NCI-H146 treated with DMSO at 0.1 percent for 48 hours (cell line): ENCODE data around the gene LSAMP.
A peak's percentile ranks its signal among the peaks of the same experiment; 100 is the strongest.

Experiments used
- DNase-seq: peaks from one replicate; lab custom pipeline; 2025; ENCODE audit not compliant: unreplicated experiment; lab: John Stamatoyannopoulos, UW

The LSAMP gene

DNA sequence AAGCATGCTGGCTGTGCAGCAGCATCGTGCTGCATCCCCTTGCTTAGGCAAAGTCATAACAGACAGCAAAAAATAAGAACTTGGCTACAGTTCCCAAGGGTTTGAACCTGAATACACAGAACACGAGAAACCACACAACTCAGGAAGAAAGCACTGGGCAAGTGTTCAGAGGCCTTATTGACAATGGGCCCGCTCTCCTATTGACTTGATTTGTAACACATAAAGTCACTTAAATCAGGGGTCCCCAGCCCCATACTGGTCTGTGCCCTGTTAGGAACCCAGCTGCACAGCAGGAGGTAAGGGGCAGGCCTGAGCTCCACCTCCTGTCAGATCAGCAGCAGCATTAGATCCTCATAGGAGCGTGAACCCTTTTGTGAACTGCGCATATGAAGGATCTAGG, 145.1 kb downstream of the LSAMP start:
- DNase-seq = no peak

DNA sequence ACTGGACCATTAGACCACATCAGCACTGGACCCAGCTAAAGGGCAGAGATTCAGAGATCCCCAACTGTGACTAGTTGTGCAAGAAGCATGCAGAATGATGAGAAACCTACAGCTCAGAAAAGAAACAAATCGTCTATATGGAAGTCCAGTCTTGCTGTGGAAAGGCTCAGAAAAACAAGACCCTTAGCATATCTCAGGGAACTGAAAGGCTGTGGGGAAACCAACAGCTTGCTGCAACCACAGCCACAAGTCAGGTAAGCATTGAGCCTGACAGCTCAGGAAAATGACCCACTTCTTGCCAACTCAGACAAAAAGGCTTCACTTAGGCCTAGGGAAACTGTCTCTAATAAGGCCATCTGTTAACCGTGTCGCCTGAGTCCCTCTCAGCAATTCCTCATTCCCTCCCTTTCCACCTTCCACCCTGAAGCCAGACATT, 145.6 kb downstream of the LSAMP start:
- DNase-seq = no peak

DNA sequence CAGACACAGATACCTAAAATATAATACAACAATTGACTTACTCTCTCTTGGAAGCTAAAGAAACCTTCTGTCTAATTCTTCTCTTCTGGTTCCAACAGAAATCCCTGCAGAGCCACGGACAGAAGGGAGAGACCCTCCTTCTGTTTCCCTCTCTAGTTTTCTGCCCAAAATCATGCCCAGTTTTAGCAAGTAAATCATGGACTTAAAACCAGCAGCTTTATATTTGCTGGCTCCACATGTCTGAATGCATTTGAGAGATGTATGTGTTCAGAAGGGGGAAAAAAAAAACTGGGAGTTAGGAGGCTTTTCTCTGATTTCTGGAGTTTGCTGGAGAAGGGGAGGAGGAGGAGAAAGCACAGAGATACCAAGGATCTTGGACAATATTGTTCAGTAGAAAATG, 147.1 kb downstream of the LSAMP start:
- DNase-seq = no peak

DNA sequence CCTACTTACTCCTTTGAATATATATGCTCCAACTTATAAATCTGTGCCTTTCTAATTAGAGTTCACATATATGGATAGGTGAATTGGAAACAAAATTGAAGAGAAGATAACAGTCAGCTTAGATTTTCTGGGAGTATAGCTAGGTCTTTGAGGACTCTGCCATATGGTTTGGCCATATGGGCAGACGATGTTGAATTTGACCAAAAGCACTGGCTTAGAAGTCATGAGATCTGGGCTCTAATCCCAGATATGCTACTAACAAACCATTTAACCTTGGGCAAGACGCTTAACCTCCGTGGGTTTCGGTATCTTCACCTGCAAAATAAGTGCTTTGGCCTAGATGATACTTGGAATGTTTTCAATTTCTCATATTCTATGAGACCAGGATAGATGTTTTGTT, 154.1 kb downstream of the LSAMP start:
- DNase-seq = no peak

DNA sequence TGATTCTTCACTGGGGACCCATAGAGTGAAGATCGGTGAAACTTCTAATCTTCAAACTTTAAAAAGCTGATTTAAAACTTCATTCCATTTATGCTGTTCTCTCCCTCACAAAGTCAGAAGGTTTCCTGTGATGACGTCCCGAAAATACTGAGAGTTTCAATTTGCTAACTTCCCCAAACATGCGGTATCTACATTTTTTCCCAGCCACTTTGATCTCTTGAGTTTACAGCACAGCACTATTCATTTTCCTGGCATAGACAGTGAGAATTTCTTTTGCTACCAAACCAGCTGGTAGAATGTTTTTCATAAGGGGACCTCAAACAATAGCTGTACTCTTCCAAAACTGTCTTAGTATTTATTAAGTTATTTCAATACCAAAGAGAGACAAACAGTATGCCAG, 156.8 kb downstream of the LSAMP start:
- no peak for DNase-seq

DNA sequence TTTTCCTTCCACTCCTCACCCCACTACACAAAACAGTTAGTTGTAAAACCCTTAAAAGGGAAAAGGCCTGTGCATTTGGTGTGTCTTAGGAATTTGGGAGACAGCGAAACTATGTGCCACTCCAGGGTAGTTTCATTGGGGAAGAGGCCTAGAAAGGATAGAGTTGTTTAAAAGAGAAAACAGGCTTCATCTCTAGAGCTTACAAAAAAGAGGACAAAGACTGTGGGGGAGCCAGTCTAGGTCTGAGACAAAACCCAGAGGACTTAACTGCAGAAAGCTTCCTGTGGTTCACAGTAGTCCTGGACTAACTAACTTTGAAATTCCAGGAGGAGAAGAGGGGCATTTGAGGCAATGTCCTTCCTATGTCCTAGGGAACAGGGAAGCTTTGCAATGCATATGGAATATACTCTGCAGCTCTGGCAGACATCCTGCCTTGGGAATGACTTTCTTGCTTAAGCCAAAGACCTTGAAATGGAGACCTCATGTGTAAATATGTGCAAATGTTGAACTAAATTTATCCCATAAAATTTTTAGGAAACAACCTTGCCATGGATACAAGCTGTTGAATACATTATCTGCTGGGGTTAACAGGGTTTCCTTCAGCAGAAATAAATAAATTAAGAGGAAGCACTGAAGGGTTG, 159.4 kb downstream of the LSAMP start:
- no peak for DNase-seq

DNA sequence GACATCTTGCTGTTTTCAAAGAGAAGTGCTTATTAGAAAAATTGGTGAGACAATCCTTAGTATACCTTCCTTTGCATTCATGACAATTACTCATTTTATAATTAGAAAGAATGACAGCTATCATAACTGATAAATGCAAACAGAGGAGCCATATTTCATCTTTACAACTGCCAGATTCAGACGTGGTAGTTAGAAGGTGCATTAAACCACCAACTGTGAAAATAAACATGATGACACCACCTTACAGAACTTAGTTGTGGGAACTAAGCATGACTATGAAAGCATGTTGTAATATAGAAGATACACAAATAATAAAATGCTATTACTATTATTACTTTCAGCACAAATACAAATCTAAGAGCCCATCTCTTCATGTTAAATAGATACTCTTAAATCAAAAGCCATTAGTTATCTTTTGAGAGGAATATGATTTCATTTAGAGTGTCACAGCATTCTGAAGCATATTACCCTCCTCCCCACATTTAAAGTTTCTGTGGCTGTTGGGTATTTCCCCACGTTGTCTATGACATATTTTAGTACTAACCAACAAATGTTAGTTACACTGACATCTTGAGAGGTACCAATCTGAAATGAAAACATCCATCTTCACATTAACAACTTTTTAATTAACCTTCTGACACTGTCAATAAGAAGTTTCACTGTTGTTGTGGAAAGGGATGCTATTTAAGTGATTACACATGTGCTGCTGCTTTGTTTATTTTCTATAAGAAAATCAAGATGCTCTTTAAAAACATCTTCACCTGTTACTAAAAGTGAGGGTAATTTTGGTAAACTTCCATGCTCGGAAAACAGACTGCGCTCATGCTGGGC, 163.8 kb downstream of the LSAMP start:
- DNase-seq = no peak

DNA sequence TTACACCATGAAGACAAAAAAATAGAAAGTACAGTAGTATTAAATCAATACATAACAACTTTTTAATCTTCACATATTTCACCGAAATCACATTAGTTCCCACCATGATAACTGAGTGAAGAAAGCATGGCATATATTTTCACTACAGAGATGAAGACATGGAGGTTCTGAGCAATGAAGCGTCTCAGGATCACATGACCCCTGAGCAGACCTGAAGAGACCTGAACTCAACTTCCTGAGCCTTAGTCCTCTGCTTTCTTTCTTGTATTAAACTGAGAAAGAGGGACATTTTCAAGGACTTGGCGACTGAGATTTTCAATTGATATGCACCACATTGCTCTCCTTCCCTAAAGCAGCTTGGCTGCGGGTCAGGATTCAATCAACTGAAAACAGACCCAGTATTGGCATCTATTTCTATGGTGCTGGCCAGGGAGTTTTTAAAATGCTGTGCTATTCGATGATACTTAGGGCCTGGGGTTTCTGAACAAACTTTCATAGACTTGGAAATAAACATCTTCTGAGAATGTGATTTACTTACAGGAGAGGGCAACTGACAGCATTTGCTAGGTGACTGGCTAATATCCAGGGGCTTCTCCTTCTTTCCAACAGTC, 165.1 kb downstream of the LSAMP start:
- no peak for DNase-seq

DNA sequence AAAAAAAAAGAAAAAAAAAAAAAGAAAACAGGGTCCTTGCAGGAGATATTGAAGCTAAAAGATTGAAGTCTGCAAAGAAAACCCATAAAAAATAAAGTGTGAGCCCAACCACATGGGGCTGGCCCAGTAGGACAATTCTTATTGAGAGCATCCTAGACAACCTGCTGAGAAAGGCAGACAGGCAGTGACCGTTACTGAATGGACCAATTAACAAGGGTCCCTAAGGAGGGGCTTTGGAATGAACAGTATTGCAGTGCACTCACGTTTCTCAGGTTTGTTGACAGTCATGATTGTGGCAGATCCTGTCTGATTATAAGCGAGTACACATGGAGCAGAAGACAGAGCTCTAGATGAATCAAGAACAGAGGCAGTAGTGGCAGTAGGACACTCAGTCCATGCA, 168.6 kb downstream of the LSAMP start:
- peak; percentile 16 for DNase-seq

DNA sequence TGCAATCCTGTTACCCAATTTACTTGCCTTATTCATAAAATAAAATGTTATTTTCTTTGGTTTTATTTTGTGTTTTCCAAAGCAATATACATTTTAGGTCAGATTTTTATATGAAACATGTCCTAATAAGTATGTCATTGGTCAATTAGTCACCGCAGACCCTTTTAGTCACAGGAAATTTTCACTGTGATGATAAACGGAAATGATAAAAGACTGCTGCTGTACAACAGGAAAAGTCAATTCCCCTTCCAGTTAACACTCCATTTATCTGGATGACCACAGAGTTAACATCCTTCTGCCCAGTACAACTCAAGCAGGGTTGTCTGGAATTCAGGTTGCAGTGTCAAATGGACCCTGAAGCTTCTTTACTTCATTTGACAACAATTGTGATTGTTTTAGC, 175.2 kb downstream of the LSAMP start:
- no peak for DNase-seq

DNA sequence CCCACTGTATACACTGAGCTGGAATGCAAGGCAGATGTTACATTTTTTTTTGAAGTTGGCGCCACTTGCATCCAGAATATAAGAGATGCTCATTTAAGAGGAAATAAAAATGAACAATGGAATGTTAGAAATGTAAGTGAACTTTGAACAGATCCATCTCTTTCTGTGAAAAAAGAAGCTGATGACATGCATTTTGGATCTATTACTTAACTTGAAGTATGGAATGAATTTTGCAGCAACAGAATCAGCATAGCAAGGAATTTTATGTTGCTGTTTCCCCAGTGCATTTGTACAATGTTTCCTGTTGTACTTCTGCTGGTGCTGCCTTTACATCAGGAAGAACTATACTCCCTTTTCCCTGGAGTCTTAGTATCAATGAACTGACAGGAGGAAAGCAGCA, 178.2 kb downstream of the LSAMP start:
- no peak for DNase-seq

DNA sequence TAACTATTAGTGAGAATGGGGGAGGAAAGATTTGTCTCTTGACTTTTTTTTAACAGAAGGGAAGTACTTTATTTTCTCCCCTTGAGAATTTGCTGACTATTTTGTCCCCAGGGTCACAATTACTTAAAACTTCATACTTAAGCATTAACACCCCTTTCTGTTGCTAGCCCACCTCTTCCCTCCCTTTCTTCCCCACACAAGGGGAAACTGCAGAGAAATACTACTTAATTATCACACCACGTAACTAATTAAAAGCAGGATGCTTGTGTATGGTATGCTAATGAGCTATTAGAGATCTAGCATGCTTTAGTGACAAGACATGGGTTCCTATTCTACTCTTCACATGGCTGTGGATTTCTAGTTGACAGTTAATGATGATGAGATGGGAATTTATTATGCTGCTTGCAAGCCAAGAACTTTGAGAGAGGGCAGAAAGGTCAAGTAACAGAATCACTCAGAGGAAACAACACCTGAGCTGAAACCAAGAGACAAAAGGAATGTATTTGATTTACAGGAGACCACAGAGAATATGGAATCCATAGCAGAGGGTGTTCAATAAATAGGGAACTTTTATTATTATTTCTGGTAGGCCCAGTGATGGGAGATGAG, 179.2 kb downstream of the LSAMP start:
- no peak for DNase-seq

DNA sequence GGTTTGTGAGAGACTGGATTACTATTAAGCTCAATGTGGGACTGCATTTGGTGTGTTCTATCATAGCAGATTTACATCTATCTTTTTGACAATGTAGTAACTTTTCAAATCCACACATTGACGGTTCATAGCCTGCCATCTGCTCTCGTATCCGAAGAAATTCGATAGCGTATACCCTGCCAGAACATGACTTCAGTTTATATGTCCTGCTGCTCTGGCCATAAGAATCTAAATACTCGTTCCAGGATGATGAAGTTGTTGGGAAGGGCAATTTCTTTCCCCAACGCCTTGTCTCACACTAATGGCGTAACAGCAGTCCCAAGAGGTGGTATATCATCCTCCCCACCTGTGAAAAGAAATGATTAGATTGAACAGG, 180.0 kb downstream of the LSAMP start:
- no peak for DNase-seq

DNA sequence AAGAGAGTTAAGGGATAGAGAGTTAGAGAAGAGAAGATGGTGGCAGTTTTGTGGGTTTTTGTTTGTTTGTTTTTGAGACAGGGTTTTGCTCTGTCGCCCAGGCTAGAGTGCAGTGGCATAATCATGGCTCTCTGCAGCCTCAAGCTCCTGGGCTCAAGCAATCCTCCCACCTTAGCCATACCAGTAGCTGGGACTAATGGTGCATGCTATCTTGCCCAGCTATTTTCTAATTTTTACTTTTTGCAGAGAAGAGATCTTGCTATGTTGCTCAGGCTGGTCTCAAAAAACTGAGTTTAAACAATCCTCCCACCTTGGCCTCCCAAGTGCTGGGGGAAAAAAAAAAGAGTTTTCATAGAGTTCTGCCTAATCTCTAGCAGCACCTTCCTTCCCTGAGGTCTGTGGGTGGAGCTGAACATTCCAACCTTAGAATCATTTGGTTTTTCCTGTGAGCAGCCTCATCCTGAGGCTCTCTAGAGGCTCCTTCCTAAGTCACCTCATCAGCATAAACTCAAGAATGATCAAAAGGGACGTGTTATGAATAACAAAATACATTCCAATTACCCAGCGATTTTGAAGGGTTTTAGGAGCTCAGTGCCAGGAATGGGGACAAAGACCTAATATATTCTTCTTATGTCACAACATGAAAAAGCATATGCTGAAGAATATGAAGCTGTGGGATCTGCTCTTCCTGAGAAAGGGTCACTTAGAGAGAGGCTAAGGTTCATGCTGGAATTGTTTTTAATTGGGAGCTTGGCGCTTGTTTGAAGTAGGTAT, 180.6 kb downstream of the LSAMP start:
- DNase-seq = no peak

DNA sequence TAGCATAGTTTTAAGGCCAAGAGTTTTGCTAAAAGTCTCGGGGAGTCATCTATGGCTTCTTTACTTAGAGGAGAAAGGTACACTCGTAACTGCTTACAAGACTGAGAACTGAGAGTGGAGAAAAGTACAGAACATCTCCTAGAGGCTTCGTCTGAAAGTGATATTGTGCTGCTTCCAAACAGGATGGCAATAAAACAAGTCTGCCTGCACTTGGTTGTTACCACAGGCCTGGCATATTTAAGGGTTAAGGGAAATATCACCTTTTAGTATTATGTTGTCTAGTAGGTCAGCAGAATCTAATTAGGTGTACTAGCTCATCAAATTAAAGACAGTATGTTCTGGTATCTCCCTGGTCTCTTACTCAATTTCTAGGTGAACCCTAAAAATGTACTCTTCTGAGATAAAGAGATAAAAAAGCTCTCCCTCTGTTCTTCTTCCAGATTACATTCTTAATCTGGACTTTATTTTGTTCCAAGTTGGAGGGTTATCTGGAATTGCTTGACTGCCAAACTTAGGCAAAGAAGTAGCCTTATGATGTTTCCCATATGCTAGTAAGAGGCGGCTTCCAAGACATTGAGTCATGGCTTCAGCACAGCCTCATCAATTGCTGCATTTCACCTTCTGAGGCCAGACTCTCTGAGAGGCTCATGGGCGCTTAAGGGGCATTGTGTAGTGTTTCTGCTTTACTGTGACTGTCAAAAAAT, 181.3 kb downstream of the LSAMP start:
- DNase-seq = no peak

DNA sequence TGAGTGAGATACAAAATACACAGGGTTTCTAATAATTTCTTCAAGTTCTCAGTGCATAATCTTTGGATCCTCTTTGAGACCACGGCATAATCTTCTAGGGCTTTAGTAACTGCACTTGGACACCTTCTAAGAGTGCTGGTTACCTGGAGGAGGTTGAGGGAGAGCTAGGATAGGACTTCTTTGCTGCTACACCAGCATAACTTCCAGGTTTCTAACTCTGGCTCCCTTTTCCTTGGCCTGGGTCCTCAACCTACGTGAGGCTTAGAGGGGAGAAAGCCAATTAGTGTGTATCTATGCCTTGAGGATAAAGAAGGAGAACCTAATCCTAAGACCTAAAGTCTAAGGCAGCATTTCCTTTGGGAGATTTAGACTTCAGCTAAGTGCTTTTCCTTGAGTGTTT, 184.8 kb downstream of the LSAMP start:
- no peak for DNase-seq

DNA sequence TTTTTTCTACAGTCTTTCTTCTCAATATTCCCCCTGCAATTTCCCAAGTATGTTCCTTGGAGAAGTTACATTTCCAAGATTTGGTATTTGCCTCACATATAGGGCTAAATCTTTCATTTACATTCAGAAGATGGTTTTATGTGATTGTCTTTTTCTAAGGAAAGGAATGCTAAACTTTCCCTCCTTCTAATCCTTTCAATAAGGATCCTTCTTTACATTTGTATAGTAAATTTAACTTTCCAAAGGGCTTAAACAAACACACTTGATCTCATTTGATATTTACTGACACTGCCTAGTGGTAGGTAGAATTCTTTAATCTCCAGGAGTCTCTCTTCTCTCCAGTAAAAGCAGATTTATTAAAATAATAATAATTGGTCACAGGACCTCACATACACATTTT, 185.3 kb downstream of the LSAMP start:
- DNase-seq = no peak

DNA sequence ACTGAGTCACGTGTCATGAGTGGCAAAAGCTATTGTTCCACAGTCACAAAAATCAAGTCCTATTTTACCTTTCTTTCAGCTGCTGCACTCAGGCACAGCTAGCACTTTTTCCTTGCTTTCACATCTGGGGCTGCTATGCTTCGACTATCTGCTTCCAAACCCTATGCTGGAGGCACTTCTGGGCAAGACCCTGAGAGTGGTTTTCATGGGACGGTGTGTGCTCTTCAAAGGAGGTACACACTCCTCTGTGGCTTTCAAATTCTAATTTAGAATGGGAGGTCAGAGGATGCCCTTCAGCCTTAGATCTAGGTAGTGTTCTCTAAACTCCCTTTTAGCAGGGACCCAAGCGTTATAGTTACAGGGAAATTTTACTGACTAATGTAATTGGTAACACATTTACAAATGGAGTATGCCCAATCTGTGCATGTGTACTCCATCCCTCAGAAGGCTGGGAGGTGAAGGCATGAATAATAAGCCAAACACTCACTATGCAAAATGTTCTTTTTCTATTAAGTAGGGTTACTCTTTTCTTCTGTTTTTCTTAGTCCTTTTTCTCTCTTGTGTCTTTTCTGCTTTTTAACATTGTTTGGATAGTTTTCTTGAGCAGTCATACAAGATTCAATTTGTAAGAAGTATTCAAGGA, 188.3 kb downstream of the LSAMP start:
- no peak for DNase-seq

DNA sequence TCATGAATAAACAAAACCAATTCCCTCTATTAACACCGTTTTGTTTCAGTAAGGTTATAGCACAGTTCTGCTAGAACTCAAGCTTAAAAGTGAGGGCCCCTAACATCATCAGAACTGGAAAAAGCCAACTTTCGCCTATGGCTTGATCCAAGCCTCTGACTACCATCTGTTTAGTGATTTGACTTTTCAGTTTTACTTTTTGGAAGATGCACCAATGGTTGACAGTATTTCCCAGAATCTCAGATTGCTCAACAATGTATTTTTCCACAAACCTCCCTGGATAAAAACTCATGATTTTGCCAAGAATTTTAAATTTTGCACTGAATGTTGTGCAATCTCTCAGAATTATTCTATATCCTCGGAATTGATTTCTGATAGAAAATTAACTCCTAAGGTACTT, 190.7 kb downstream of the LSAMP start:
- DNase-seq = no peak

DNA sequence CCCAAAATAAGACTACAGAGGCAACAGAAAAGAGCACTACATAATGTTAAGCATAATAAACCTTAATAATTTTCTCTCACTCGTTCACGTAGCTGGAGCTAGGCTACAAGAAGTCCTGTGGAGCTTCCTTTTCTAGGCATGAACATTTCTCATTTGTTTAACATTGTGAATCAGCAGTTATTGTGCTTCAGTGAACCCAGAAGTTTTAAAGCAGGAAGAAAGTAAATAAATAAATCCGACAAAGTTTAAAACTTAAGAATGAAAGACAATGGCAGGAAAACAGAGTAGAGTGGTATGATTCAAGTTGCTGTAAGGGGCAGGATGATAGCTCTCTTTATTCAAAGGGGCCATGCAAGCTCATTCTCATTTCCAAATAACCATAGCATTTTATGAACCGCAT, 191.8 kb downstream of the LSAMP start:
- no peak for DNase-seq
